Psoas muscle (tissue), 8 donors: ENCODE data around the gene LRRC42. TPM values are rescaled to one million over a fixed set of nuclear protein-coding genes. Genes with fewer than 3 reads are reported as not detected.

Experiments used
- ATAC-seq, 4 donors: fragments of 200-7000 bp; cut with Tn5 transposase; one replicate each; pipeline ENCODE4 v1.9.1; 2020; ENCODE audit warnings: moderate library complexity in 3 of 4, mild to moderate bottlenecking in 2 of 4
- DNase-seq, 2 donors: peaks; one replicate each; pipeline ENCODE4 v3.0.0-alpha.2; 2020
- H3K27ac ChIP-seq: fragments of 200-600 bp; one replicate; pipeline ENCODE4 v1.8.0; 2022
- H3K27me3 ChIP-seq, 3 donors: fragments of 200-600 bp in 1 of 3; one replicate each; pipeline versions ENCODE4 v1.6.1 to v1.8.0; 2013 to 2022; ENCODE audit warnings: low read length in 2 of 3, mild to moderate bottlenecking in 2 of 3, moderate library complexity in 1 of 3; ENCODE audit not compliant: insufficient read depth in 3 of 3
- H3K36me3 ChIP-seq, 2 donors: fragments of 200-600 bp in 1 of 2; one replicate each; pipeline versions ENCODE4 v1.6.1 to v1.8.0; 2013 to 2022; ENCODE audit warnings: low read depth in 1 of 2, mild to moderate bottlenecking in 1 of 2, moderate library complexity in 1 of 2; ENCODE audit not compliant: insufficient read depth in 1 of 2
- H3K4me1 ChIP-seq: fragments of 200-600 bp; one replicate; pipeline ENCODE4 v1.8.0; 2022
- H3K4me3 ChIP-seq: fragments of 200-600 bp; one replicate; pipeline ENCODE4 v1.8.0; 2022; ENCODE audit warnings: mild to moderate bottlenecking
- H3K9me3 ChIP-seq: fragments of 200-600 bp; one replicate; pipeline ENCODE4 v1.8.0; 2022
- WGBS, 3 donors: extraction: QIAGEN DNeasy Blood & Tissue Kit; methylation state at CpG; one replicate each; pipeline versions ENCODE4 v1.1.6 to v1.1.7; 2013; 5-methylcytosine and 5-hydroxymethylcytosine counted together
- intact Hi-C, 2 donors: fragments of 100-400 bp; cut with DNase I; formaldehyde crosslinking; loops; one replicate each; pipeline versions ENCODE4 v1.11.0 to v1.14.2; 2022
- polyA plus RNA-seq, 3 donors: library from polyadenylated mRNA; stranded (reverse); fragments of 200-250 nt; gene quantifications; one replicate each; pipeline ENCODE4 v1.2.3, GENCODE V29; 2013
- total RNA-seq, 4 donors: library from RNA; stranded (reverse); fragmentation: NEBNext Ultra II Directional in 2 of 4; extraction: Animal tissue kit (Norgen Biotek cat#: 25700) in 2 of 4; gene quantifications; one replicate each; pipeline versions ENCODE4 v1.2.1 to v1.2.4, GENCODE V29; 2021 to 2023
- TF ChIP-seq, protein P1 (sequence below): fragments of 200-600 bp; IDR thresholded peaks from one replicate; pipeline ENCODE4 v1.8.0; 2022; ENCODE audit warnings: antibody characterized with exemption
- donor health status: healthy with polysubstance abuse.
- donor health status: DM: no; HTN: no; CAD: no; lungs with moderate emphysema.
- donor health status: Bipolar disorder and iron deficiency.
- donor health status: healthy.
- donor health status: DM: yes; HTN: yes; CAD: no.
- donor health status: DM: no; HTN: no; CAD: no.
- donor health status: DM: no; HTN: no; CAD: no.
- donor health status: DM: yes; HTN: yes; CAD: no.

Gene LRRC42
- total and polyA plus RNA-seq, 7 donors = 10.0 to 16.9 (median 12.0) TPM

DNA sequence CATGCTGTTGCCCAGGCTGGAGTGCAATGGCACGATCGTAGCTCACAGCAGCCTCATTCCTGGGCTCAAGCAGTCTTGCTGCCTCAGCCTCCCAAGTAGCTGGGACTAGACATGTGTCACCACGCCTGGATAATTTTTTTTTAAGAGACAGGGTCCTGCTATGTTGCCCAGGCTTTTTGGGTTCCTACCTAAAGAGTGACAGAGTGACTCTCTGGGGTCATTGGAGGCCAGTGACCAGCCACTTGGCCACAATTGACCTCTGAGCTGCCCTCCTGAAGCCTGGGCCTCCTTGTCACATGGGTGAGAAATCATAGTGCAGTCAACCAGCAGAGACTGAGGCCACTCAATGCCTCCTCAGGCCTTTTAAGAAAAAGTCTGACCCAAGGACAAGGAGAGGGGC lies 46.4 kb upstream of the LRRC42 start:
- intact Hi-C loops = no loop called here
- peaks cover 29% of the 10 kb centered on the region for H3K4me1 ChIP-seq
- ATAC-seq = peak in 2 of 4 donors; percentile 8 to 25
- WGBS, 3 donors = 62 to 79% (median 63%) methylated on average over 3 of the region's 3 CpGs
- no peaks in the 10 kb centered on the region for H3K36me3 ChIP-seq
- no peaks in the 10 kb centered on the region for H3K9me3 ChIP-seq
- H3K27ac ChIP-seq = peak overlapping the region; percentile 38
- DNase-seq = no peak
- no peaks in the 10 kb centered on the region for H3K27me3 ChIP-seq
- no peak overlapping the region for H3K4me3 ChIP-seq
- TF ChIP-seq, protein P1, sequence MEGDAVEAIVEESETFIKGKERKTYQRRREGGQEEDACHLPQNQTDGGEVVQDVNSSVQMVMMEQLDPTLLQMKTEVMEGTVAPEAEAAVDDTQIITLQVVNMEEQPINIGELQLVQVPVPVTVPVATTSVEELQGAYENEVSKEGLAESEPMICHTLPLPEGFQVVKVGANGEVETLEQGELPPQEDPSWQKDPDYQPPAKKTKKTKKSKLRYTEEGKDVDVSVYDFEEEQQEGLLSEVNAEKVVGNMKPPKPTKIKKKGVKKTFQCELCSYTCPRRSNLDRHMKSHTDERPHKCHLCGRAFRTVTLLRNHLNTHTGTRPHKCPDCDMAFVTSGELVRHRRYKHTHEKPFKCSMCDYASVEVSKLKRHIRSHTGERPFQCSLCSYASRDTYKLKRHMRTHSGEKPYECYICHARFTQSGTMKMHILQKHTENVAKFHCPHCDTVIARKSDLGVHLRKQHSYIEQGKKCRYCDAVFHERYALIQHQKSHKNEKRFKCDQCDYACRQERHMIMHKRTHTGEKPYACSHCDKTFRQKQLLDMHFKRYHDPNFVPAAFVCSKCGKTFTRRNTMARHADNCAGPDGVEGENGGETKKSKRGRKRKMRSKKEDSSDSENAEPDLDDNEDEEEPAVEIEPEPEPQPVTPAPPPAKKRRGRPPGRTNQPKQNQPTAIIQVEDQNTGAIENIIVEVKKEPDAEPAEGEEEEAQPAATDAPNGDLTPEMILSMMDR = no peak

DNA sequence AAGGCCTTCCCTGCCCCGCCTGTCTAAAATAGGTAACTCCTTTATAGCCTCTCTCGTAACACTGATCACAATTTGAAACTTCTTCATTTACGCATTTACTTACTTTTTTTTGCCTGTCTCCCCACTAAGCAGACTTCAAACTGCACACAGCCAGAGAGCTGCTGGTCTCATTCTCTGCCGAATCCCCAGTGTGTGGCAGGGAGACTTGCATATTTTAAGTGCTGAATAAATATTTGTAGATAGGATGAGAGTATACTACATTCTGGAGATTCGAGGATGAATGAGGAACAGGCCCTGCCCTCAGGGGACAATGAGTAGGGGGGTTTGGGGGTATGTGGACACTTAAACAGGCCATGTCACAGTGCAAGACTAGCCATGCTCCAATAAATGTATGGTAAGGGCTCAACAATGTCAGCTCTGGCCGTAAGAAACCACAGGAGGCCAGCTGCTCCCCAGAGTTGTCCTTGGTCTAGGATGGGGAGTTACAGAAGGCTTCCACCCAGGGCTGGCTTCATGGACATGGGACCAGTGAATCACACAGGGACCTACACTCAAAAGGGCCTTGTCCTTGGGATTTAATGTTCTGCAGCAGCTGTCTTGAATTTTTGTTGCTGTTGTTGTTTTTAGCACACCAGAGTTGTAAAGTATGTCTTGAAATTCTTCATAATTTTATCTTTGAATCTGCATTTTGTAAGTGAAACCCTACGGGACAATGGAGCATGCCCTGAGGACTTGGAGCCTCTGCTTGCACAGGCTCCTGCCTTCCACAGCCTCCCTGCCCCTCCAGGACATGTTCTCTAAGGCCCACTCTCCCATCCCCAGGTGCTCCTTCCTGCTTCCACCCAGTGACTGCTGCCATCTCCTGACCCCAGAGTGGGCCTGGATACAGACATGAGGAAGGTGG lies 43.7 kb upstream of the LRRC42 start:
- TF ChIP-seq, protein P1 = no peak
- WGBS, 3 donors = 83 to 84% (median 83%) methylated on average over 7 of the region's 7 CpGs
- no peak overlapping the region for H3K4me3 ChIP-seq
- intact Hi-C loops = no loop called here
- no peaks in the 10 kb centered on the region for H3K36me3 ChIP-seq
- no peak for ATAC-seq
- no peak for DNase-seq
- H3K27me3 ChIP-seq = no peaks in the 10 kb centered on the region
- peaks cover 25% of the 10 kb centered on the region for H3K4me1 ChIP-seq
- H3K27ac ChIP-seq = no peak overlapping the region
- H3K9me3 ChIP-seq = no peaks in the 10 kb centered on the region

DNA sequence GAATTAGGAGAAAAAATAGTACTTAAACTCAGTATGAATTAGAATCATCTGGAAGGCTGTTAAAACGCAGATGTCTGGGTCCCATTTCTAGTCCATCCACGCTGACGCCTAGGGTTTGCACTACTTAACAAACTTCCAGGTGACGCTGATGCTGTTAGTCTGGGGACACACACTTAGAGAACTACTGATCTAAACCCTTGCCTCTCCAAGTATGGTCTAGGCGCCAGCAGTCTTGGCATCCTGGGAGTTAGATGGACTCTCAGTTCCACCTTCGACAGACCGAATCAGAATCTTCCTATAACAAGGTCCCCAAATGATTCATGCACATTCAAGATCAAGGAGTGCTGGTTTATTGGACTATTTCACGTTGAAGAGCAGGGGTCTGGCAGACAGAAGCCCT lies 40.6 kb upstream of the LRRC42 start:
- H3K4me3 ChIP-seq = no peak overlapping the region
- DNase-seq (no peak), ATAC-seq (no peak)
- intact Hi-C loops = no loop called here
- no peaks in the 10 kb centered on the region for H3K9me3 ChIP-seq
- H3K27me3 ChIP-seq = no peaks in the 10 kb centered on the region
- no peaks in the 10 kb centered on the region for H3K36me3 ChIP-seq
- WGBS, 3 donors = 96 to 98% (median 96%) methylated on average over 8 of the region's 8 CpGs
- no peaks in the 10 kb centered on the region for H3K4me1 ChIP-seq
- no peak overlapping the region for H3K27ac ChIP-seq
- TF ChIP-seq, protein P1 = no peak

DNA sequence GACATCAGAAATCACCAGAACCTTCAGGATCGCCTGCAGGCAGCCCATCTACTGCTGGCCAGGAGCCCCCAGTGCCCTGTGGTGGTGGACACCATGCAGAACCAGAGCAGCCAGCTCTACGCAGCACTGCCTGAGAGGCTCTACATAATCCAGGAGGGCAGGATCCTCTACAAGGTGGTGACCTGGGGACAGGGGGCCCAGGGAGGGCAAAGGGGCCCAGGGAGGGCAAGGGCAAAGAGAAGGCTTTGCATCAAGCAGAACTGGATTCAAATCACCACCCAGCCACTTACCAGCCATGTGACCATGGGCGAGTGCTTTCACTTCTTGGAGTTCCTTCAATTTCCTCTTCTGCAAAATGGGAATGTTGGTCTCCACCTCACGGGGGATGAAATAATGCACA lies 40.0 kb upstream of the LRRC42 start:
- H3K27me3 ChIP-seq = no peaks in the 10 kb centered on the region
- H3K4me3 ChIP-seq = no peak overlapping the region
- ATAC-seq = no peak
- 92 to 97% (median 94%) methylated on average over 4 of the region's 4 CpGs for WGBS, 3 donors
- intact Hi-C loops = no loop called here
- H3K9me3 ChIP-seq = no peaks in the 10 kb centered on the region
- no peak overlapping the region for H3K27ac ChIP-seq
- no peaks in the 10 kb centered on the region for H3K36me3 ChIP-seq
- no peaks in the 10 kb centered on the region for H3K4me1 ChIP-seq
- DNase-seq = no peak
- TF ChIP-seq, protein P1 = no peak
